GM10847 (cell line): ENCODE results near the gene SPARC.

Source experiments
- POLR2A ChIP-seq: IDR thresholded peaks from 2 replicates; pipeline ENCODE4 v1.6.1; 2011; ENCODE audit not compliant: insufficient read length; ENCODE audit errors: extremely low read depth

SPARC gene

DNA sequence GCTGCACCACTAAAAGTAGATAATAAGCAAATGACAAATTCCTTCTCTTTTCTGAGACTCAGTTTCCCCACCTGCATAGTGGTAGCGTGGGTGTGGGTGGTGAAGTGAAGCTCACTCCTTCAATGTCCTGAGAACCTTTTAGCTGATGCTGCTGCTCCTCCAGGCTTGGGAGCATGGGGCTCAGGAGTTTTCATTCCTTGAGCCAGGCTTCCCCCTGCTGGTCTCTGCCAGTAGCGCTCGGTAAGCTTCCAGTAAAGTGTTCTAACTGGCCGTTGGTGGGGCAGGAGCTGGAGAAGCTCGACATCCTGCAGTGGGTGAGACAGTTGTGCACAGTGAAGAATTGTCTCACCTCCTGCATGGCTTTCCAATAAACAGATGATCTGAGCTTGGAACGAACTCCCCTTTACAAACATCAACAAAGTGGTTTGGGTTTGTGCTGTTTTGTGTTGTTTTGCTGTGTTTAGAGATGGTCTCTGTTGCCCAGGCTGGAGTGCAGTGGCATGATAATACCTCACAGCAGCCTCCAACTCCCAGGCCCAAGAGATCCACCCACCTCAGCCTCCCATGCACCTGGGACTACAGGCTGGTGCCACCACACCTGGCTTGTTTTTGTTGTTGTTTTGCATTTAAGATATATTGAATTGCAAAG lies 34.6 kb downstream of the SPARC start:
- TF ChIP-seq POLR2A = no peak

DNA sequence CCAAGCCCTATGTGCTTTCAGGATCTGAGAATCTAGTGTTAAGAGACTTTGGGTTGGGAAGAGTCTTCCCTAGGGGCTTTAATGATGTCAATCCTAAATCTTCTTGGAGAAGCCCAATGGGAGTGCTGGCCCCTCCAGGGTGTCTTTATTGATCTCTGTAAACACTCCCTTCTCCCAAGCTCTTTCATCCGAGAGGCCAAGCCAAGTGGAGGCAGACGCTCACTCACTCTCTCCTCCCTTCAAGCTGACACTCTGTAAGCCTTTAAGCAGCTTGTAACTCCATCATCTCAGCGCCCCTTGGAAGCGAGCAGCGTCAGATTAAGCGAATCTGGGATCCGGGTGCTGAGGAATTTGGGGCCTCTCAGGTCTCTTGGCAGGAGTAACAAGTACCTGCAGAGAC lies 37.7 kb downstream of the SPARC start:
- no peak for TF ChIP-seq POLR2A

- TF ChIP-seq POLR2A = no peak
These were observed 38.6 kb downstream of the SPARC start for GRCh38 chr5:151648089-151648488.

- TF ChIP-seq POLR2A = no peak
These were observed 39.3 kb downstream of the SPARC start for GRCh38 chr5:151647320-151647861.

- no peak for TF ChIP-seq POLR2A
These were observed 40.4 kb downstream of the SPARC start for GRCh38 chr5:151646334-151646733.

- no peak for TF ChIP-seq POLR2A
These were observed 43.3 kb downstream of the SPARC start for GRCh38 chr5:151643388-151643787.

DNA sequence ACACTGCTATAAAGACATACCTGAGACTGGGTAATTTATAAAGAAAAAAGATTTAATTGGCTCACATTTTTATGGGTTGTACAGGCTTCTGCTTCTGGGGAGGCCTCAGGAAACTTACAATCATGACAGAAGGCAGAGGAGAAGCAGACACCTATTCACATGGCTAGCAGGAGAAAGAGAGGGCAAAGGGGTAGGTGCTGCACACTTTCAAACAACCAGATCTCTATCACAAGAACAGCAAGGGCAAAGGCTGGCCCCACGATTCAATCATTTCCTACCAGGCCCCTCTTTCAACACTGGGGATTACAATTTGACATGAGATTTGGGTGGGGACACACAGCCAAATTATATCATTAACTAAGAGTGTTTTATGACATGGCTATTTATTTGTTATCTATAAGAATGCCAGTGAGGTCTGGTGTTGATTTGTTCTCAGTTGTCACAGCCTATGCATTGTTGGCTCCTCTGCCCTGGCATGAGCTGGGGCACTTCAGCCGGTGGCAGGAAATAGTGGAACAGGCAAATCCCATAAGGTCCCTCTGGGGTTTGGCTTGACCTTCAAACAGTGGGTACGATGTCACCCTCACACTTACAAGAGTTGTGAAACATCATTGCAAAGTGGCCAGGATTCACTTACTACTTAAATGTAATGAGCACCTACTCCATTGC lies 44.1 kb downstream of the SPARC start:
- no peak for TF ChIP-seq POLR2A

- TF ChIP-seq POLR2A = no peak
These were observed 48.1 kb downstream of the SPARC start for GRCh38 chr5:151638619-151639018.

- TF ChIP-seq POLR2A = no peak
These were observed 49.0 kb downstream of the SPARC start for GRCh38 chr5:151637676-151638075.

DNA sequence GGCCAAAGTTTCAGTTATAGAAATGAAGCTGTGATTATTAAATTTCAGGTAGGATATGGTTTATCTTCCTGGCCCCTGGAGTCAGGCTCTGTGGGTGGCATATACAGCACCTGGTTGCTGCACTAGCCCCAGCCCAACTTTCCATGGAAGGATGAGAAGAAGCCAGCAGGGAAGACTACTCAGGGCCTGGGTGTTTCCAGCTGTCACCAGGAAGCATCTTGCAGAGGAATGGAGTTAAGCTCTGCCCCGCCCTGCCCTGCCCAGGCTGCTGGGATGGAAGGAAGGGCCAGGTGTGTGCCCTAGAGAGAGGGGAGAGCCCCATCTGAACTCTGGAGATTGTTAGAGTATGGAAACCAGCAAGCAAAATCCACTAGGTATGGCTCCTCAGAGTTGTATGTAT lies 52.8 kb downstream of the SPARC start:
- TF ChIP-seq POLR2A = no peak

- no peak for TF ChIP-seq POLR2A
These were observed 53.8 kb downstream of the SPARC start for GRCh38 chr5:151632941-151633340.

DNA sequence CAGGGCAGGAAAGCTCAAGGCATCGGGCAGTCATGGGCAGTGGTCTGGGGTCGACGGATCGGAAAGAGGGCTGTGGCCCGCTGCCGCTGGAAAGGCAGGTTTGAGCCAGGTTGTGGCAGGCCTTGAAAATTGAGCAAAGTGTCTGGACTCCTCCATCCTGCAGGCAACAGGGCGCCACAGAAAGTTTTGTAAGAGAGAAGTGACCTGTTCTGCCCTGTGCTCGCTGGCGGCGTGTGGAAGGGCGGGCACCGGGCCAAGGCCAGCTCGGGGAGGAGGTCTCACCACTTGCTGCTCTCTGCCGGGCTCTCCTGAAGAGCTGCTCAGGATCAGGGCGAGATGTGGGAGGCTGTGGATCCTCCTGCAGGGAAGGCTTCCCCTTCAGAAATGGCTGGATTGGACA lies 54.2 kb downstream of the SPARC start:
- no peak for TF ChIP-seq POLR2A

GRCh38 chr5:151631941-151632340 lies 54.8 kb downstream of the SPARC start:
- no peak for TF ChIP-seq POLR2A

- TF ChIP-seq POLR2A = no peak
These were observed 56.6 kb downstream of the SPARC start for GRCh38 chr5:151630088-151630487.

- no peak for TF ChIP-seq POLR2A
These were observed 58.4 kb downstream of the SPARC start for GRCh38 chr5:151628112-151628823.

- no peak for TF ChIP-seq POLR2A
These were observed 59.1 kb downstream of the SPARC start for GRCh38 chr5:151627650-151628049.
